ENCODE measurements around the gene SAP30BP.

The SAP30BP gene

GRCh38 chr17:75665981-75666380, 1.2 kb upstream of the SAP30BP start:
- Histone ChIP-seq H3K9me3 (ENCODE audit: low read length) (no peaks in the 10 kb centered on the region), H3K4me3 (ENCODE audit: low read length) (peak overlapping the region; percentile 94), H3K27me3 (ENCODE audit: insufficient read depth, low read length) (no peaks in the 10 kb centered on the region), H3K36me3 (ENCODE audit: insufficient read depth, low read length) (peaks cover 41% of the 10 kb centered on the region), H2AFZ (ENCODE audit: low read depth, low read length) (no peak overlapping the region), H3K4me1 (ENCODE audit: insufficient read depth, low read length) (peaks cover 21% of the 10 kb centered on the region)

GRCh38 chr17:75667825-75668224, 687 bp downstream of the SAP30BP start:
- H3K4me1 ChIP-seq (ENCODE audit: insufficient read depth, low read length): peaks cover 21% of the 10 kb centered on the region
- H3K4me3 ChIP-seq (ENCODE audit: low read length): peak overlapping the region; percentile 94
- peaks cover 37% of the 10 kb centered on the region for H3K36me3 ChIP-seq (ENCODE audit: insufficient read depth, low read length)
- no peaks in the 10 kb centered on the region for H3K27me3 ChIP-seq (ENCODE audit: insufficient read depth, low read length)
- peak overlapping the region; percentile 39 for H2AFZ ChIP-seq (ENCODE audit: low read depth, low read length)
- H3K9me3 ChIP-seq (ENCODE audit: low read length): no peaks in the 10 kb centered on the region

GRCh38 chr17:75668489-75668888, 1.4 kb downstream of the SAP30BP start:
- H3K9me3 ChIP-seq (ENCODE audit: low read length): no peaks in the 10 kb centered on the region
- H2AFZ ChIP-seq (ENCODE audit: low read depth, low read length): no peak overlapping the region
- peaks cover 40% of the 10 kb centered on the region for H3K36me3 ChIP-seq (ENCODE audit: insufficient read depth, low read length)
- peaks cover 21% of the 10 kb centered on the region for H3K4me1 ChIP-seq (ENCODE audit: insufficient read depth, low read length)
- H3K4me3 ChIP-seq (ENCODE audit: low read length): peak overlapping the region; percentile 94
- no peaks in the 10 kb centered on the region for H3K27me3 ChIP-seq (ENCODE audit: insufficient read depth, low read length)

GRCh38 chr17:75670868-75671267, 3.7 kb downstream of the SAP30BP start:
- Histone ChIP-seq H3K4me1 (ENCODE audit: insufficient read depth, low read length) (peaks cover 18% of the 10 kb centered on the region), H3K4me3 (ENCODE audit: low read length) (no peak overlapping the region), H3K9me3 (ENCODE audit: low read length) (no peaks in the 10 kb centered on the region), H2AFZ (ENCODE audit: low read depth, low read length) (no peak overlapping the region), H3K36me3 (ENCODE audit: insufficient read depth, low read length) (peaks cover 42% of the 10 kb centered on the region), H3K27me3 (ENCODE audit: insufficient read depth, low read length) (no peaks in the 10 kb centered on the region)

- Histone ChIP-seq H2AFZ (ENCODE audit: low read depth, low read length) (no peak overlapping the region), H3K4me1 (ENCODE audit: insufficient read depth, low read length) (peaks cover 9% of the 10 kb centered on the region), H3K4me3 (ENCODE audit: low read length) (no peak overlapping the region), H3K36me3 (ENCODE audit: insufficient read depth, low read length) (peaks cover 50% of the 10 kb centered on the region), H3K9me3 (ENCODE audit: low read length) (no peaks in the 10 kb centered on the region), H3K27me3 (ENCODE audit: insufficient read depth, low read length) (no peaks in the 10 kb centered on the region)
Observed at GRCh38 chr17:75672011-75672410, 4.9 kb downstream of the SAP30BP start.

- Histone ChIP-seq H2AFZ (ENCODE audit: low read depth, low read length) (no peak overlapping the region), H3K4me1 (ENCODE audit: insufficient read depth, low read length) (peaks cover 2% of the 10 kb centered on the region), H3K4me3 (ENCODE audit: low read length) (no peak overlapping the region), H3K27me3 (ENCODE audit: insufficient read depth, low read length) (no peaks in the 10 kb centered on the region), H3K9me3 (ENCODE audit: low read length) (no peaks in the 10 kb centered on the region), H3K36me3 (ENCODE audit: insufficient read depth, low read length) (peaks cover 57% of the 10 kb centered on the region)
Observed at GRCh38 chr17:75673487-75673886, 6.3 kb downstream of the SAP30BP start.

- no peak overlapping the region for H3K4me3 ChIP-seq (ENCODE audit: low read length)
- H3K9me3 ChIP-seq (ENCODE audit: low read length): no peaks in the 10 kb centered on the region
- H2AFZ ChIP-seq (ENCODE audit: low read depth, low read length): no peak overlapping the region
- no peaks in the 10 kb centered on the region for H3K27me3 ChIP-seq (ENCODE audit: insufficient read depth, low read length)
- H3K36me3 ChIP-seq (ENCODE audit: insufficient read depth, low read length): peaks cover 59% of the 10 kb centered on the region
- H3K4me1 ChIP-seq (ENCODE audit: insufficient read depth, low read length): no peaks in the 10 kb centered on the region
Observed at GRCh38 chr17:75676461-75676860, 9.3 kb downstream of the SAP30BP start.

- Histone ChIP-seq H3K36me3 (ENCODE audit: insufficient read depth, low read length) (peaks cover 53% of the 10 kb centered on the region), H3K27me3 (ENCODE audit: insufficient read depth, low read length) (no peaks in the 10 kb centered on the region), H3K4me3 (ENCODE audit: low read length) (no peak overlapping the region), H3K9me3 (ENCODE audit: low read length) (no peaks in the 10 kb centered on the region), H3K4me1 (ENCODE audit: insufficient read depth, low read length) (no peaks in the 10 kb centered on the region), H2AFZ (ENCODE audit: low read depth, low read length) (no peak overlapping the region)
Observed at GRCh38 chr17:75679706-75680211, 12.6 kb downstream of the SAP30BP start.

- Histone ChIP-seq H3K27me3 (ENCODE audit: insufficient read depth, low read length) (no peaks in the 10 kb centered on the region), H3K9me3 (ENCODE audit: low read length) (no peaks in the 10 kb centered on the region), H2AFZ (ENCODE audit: low read depth, low read length) (no peak overlapping the region), H3K4me1 (ENCODE audit: insufficient read depth, low read length) (no peaks in the 10 kb centered on the region), H3K4me3 (ENCODE audit: low read length) (no peak overlapping the region), H3K36me3 (ENCODE audit: insufficient read depth, low read length) (peaks cover 60% of the 10 kb centered on the region)
Observed at GRCh38 chr17:75680431-75680830, 13.3 kb downstream of the SAP30BP start.

GRCh38 chr17:75681289-75681688, 14.2 kb downstream of the SAP30BP start:
- Histone ChIP-seq H3K36me3 (ENCODE audit: insufficient read depth, low read length) (peaks cover 57% of the 10 kb centered on the region), H3K4me1 (ENCODE audit: insufficient read depth, low read length) (no peaks in the 10 kb centered on the region), H3K9me3 (ENCODE audit: low read length) (no peaks in the 10 kb centered on the region), H3K27me3 (ENCODE audit: insufficient read depth, low read length) (no peaks in the 10 kb centered on the region), H2AFZ (ENCODE audit: low read depth, low read length) (no peak overlapping the region), H3K4me3 (ENCODE audit: low read length) (no peak overlapping the region)

- Histone ChIP-seq H3K36me3 (ENCODE audit: insufficient read depth, low read length) (peaks cover 50% of the 10 kb centered on the region), H3K9me3 (ENCODE audit: low read length) (no peaks in the 10 kb centered on the region), H3K4me3 (ENCODE audit: low read length) (no peak overlapping the region), H3K27me3 (ENCODE audit: insufficient read depth, low read length) (no peaks in the 10 kb centered on the region), H3K4me1 (ENCODE audit: insufficient read depth, low read length) (no peaks in the 10 kb centered on the region), H2AFZ (ENCODE audit: low read depth, low read length) (no peak overlapping the region)
Observed at GRCh38 chr17:75683583-75683982, 16.4 kb downstream of the SAP30BP start.

- Histone ChIP-seq H3K4me3 (ENCODE audit: low read length) (no peak overlapping the region), H3K36me3 (ENCODE audit: insufficient read depth, low read length) (peaks cover 50% of the 10 kb centered on the region), H2AFZ (ENCODE audit: low read depth, low read length) (no peak overlapping the region), H3K27me3 (ENCODE audit: insufficient read depth, low read length) (no peaks in the 10 kb centered on the region), H3K4me1 (ENCODE audit: insufficient read depth, low read length) (no peaks in the 10 kb centered on the region), H3K9me3 (ENCODE audit: low read length) (no peaks in the 10 kb centered on the region)
Observed at GRCh38 chr17:75684249-75684648, 17.1 kb downstream of the SAP30BP start.

GRCh38 chr17:75684924-75685323, 17.8 kb downstream of the SAP30BP start:
- Histone ChIP-seq H3K4me3 (ENCODE audit: low read length) (no peak overlapping the region), H3K36me3 (ENCODE audit: insufficient read depth, low read length) (peaks cover 44% of the 10 kb centered on the region), H2AFZ (ENCODE audit: low read depth, low read length) (no peak overlapping the region), H3K27me3 (ENCODE audit: insufficient read depth, low read length) (no peaks in the 10 kb centered on the region), H3K4me1 (ENCODE audit: insufficient read depth, low read length) (no peaks in the 10 kb centered on the region), H3K9me3 (ENCODE audit: low read length) (no peaks in the 10 kb centered on the region)

GRCh38 chr17:75685499-75685898, 18.4 kb downstream of the SAP30BP start:
- no peaks in the 10 kb centered on the region for H3K4me1 ChIP-seq (ENCODE audit: insufficient read depth, low read length)
- H3K27me3 ChIP-seq (ENCODE audit: insufficient read depth, low read length): no peaks in the 10 kb centered on the region
- H3K9me3 ChIP-seq (ENCODE audit: low read length): no peaks in the 10 kb centered on the region
- no peak overlapping the region for H3K4me3 ChIP-seq (ENCODE audit: low read length)
- no peak overlapping the region for H2AFZ ChIP-seq (ENCODE audit: low read depth, low read length)
- peaks cover 39% of the 10 kb centered on the region for H3K36me3 ChIP-seq (ENCODE audit: insufficient read depth, low read length)

Data from neuron (in vitro differentiated cells).